ENCODE results near the gene PDZRN3. TPM values are rescaled to one million over a fixed set of nuclear protein-coding genes. Genes with fewer than 3 reads are reported as not detected.

PDZRN3 gene
- not detected for total RNA-seq

GRCh38 chr3:73624821-73625665, at the start of gene PDZRN3:
Gene PDZRN3 (minus strand): TSS chr3:73624941.
- Mint-ChIP-seq H3K4me1 (no peaks in the 10 kb centered on the region), H3K27ac (no peak within 1 kb of the TSS), H3K4me3 (no peak within 1 kb of the TSS), H3K9me3 (no peaks in the 10 kb centered on the region), H3K27me3 (peaks cover 13% of the 10 kb centered on the region), H3K36me3 (ENCODE audit: low read depth) (no peaks in the 10 kb centered on the region)
- ChIA-PET POLR2A (no interaction called here), CTCF (no interaction called here)
- DNase-seq, result no peak

GRCh38 chr3:73674280-73674679, 49.5 kb upstream of the PDZRN3 start:
- ChIA-PET CTCF (no interaction called here), POLR2A (no interaction called here)
- Mint-ChIP-seq H3K4me1 (no peaks in the 10 kb centered on the region), H3K9me3 (no peaks in the 10 kb centered on the region), H3K4me3 (no peak overlapping the region), H3K27me3 (no peaks in the 10 kb centered on the region), H3K27ac (no peak overlapping the region), H3K36me3 (ENCODE audit: low read depth) (no peaks in the 10 kb centered on the region)
- no peak for DNase-seq

DNA sequence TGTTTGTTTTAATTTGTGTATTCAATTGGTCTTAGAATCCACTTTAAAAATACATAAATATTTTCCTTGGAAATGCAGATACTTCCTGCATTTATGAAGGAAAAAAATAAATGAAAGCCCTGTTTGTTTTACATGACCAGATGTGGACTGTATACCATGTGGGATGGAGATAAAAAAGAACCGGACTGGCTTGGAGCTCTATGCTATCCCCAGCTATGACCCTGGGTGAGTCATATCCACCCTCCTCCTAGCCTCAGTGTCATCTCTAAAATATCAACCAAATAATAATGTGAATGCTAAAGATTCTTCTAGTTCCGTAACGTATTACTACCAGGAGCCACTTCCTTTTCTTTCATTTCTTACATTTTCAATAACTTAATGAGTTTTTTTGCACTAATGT, 44.5 kb upstream of the PDZRN3 start:
- H3K9me3 Mint-ChIP-seq, result no peaks in the 10 kb centered on the region
- H3K4me1 Mint-ChIP-seq, result no peaks in the 10 kb centered on the region
- ChIA-PET POLR2A (no interaction called here), CTCF (no interaction called here)
- no peak overlapping the region for H3K4me3 Mint-ChIP-seq
- no peaks in the 10 kb centered on the region for H3K36me3 Mint-ChIP-seq (ENCODE audit: low read depth)
- DNase-seq, result no peak
- no peak overlapping the region for H3K27ac Mint-ChIP-seq
- no peaks in the 10 kb centered on the region for H3K27me3 Mint-ChIP-seq

DNA sequence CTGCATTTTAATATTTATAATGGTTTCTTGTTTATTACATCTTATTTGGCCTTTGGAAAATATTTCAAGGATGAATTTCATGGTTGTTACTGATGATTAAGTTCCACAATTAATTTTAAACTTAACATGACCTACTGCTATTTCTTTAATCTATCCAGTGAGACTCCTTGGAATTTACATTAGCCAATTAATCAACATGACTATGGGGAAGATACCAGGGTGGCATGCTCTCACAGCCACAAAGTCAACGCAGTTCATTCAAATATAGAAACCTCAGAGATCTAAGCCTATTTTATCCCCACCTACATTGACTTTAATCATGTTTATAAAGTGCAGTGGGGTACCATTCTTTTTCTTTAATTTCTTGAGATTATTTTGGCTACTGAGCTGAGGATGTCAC, 43.6 kb upstream of the PDZRN3 start:
- DNase-seq, result no peak
- H3K4me3 Mint-ChIP-seq, result no peak overlapping the region
- H3K9me3 Mint-ChIP-seq, result no peaks in the 10 kb centered on the region
- no peak overlapping the region for H3K27ac Mint-ChIP-seq
- H3K4me1 Mint-ChIP-seq, result no peaks in the 10 kb centered on the region
- H3K36me3 Mint-ChIP-seq (ENCODE audit: low read depth), result no peaks in the 10 kb centered on the region
- ChIA-PET POLR2A (no interaction called here), CTCF (no interaction called here)
- H3K27me3 Mint-ChIP-seq, result no peaks in the 10 kb centered on the region

- no peak overlapping the region for H3K27ac Mint-ChIP-seq
- ChIA-PET CTCF (no interaction called here), POLR2A (no interaction called here)
- H3K9me3 Mint-ChIP-seq, result no peaks in the 10 kb centered on the region
- H3K36me3 Mint-ChIP-seq (ENCODE audit: low read depth), result no peaks in the 10 kb centered on the region
- DNase-seq, result no peak
- no peaks in the 10 kb centered on the region for H3K27me3 Mint-ChIP-seq
- no peaks in the 10 kb centered on the region for H3K4me1 Mint-ChIP-seq
- no peak overlapping the region for H3K4me3 Mint-ChIP-seq
Observed at GRCh38 chr3:73667889-73668288, 43.1 kb upstream of the PDZRN3 start.

DNA sequence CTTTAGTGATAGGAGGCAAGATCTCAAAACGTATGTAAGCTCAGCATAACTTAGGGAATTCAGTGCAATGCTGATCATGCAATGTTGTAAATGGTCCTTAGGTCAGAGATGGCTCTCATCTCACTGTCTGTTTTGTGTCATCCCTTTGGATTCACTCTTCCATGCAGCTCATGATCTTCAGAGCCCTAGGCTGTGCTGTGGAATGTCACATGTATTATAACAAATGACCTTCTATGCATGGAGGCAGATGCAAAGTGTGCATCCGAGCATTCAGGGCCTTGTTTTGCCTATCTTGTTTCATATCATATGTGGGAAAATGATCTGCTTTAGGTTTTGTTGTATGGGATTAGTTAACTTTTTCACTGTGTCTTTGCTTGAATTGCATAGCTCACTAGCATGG, 40.5 kb upstream of the PDZRN3 start:
- POLR2A ChIA-PET, result no interaction called here
- H3K4me1 Mint-ChIP-seq, result no peaks in the 10 kb centered on the region
- no peaks in the 10 kb centered on the region for H3K9me3 Mint-ChIP-seq
- CTCF ChIA-PET, result no interaction called here
- no peaks in the 10 kb centered on the region for H3K36me3 Mint-ChIP-seq (ENCODE audit: low read depth)
- H3K27me3 Mint-ChIP-seq, result no peaks in the 10 kb centered on the region
- DNase-seq, result no peak
- H3K4me3 Mint-ChIP-seq, result no peak overlapping the region
- no peak overlapping the region for H3K27ac Mint-ChIP-seq

- Mint-ChIP-seq H3K4me3 (no peak overlapping the region), H3K36me3 (ENCODE audit: low read depth) (no peaks in the 10 kb centered on the region), H3K9me3 (no peaks in the 10 kb centered on the region), H3K27me3 (no peaks in the 10 kb centered on the region), H3K4me1 (no peaks in the 10 kb centered on the region), H3K27ac (no peak overlapping the region)
- CTCF ChIA-PET, result no interaction called here
- POLR2A ChIA-PET, result no interaction called here
- no peak for DNase-seq
Observed at GRCh38 chr3:73664389-73664788, 39.6 kb upstream of the PDZRN3 start.

DNA sequence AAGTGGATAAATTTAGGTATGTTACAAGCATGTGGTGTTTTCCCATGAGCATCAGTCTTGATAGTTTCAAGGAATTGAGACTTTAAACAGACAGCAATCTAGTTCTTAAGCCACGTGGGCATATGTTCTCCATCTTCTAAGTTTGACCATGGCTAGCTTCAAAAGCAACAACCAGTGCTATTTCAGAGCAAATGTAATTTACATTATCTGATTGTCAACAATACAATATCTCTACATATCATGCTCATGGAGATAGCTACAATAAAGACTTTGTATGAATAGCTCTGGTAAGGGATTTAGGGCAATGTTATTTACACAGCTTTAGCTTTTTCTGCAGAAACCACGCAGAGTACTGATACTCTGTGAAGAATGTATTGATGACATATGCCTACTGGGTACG, 38.8 kb upstream of the PDZRN3 start:
- no peak for DNase-seq
- Mint-ChIP-seq H3K27ac (no peak overlapping the region), H3K4me1 (no peaks in the 10 kb centered on the region), H3K27me3 (no peaks in the 10 kb centered on the region), H3K9me3 (no peaks in the 10 kb centered on the region), H3K4me3 (no peak overlapping the region), H3K36me3 (ENCODE audit: low read depth) (no peaks in the 10 kb centered on the region)
- POLR2A ChIA-PET, result no interaction called here
- CTCF ChIA-PET, result no interaction called here

DNA sequence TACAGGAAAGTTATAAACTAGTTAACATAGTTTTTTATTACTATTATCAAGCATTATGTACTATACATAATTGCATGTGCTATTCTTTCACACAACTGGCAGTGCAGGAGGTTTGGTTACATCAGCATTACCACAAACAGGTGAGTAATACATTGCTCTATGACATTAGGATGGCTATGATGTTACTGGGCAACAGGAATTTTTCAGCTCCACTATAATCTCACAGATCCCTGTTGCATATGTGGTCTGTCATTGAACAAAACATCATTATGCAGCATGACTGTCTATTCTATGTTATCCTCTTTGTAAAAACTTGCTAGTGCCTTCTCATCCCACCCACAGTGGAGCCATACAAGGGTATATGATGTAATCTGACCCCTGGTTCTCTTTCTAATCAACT, 36.5 kb upstream of the PDZRN3 start:
- H3K27ac Mint-ChIP-seq, result no peak overlapping the region
- DNase-seq, result no peak
- no peak overlapping the region for H3K4me3 Mint-ChIP-seq
- no peaks in the 10 kb centered on the region for H3K9me3 Mint-ChIP-seq
- H3K4me1 Mint-ChIP-seq, result no peaks in the 10 kb centered on the region
- no peaks in the 10 kb centered on the region for H3K36me3 Mint-ChIP-seq (ENCODE audit: low read depth)
- no peaks in the 10 kb centered on the region for H3K27me3 Mint-ChIP-seq
- ChIA-PET POLR2A (no interaction called here), CTCF (no interaction called here)

GRCh38 chr3:73658227-73658626, 33.5 kb upstream of the PDZRN3 start:
- CTCF ChIA-PET, result no interaction called here
- DNase-seq, result no peak
- no peaks in the 10 kb centered on the region for H3K9me3 Mint-ChIP-seq
- no peaks in the 10 kb centered on the region for H3K4me1 Mint-ChIP-seq
- no peaks in the 10 kb centered on the region for H3K36me3 Mint-ChIP-seq (ENCODE audit: low read depth)
- no peak overlapping the region for H3K27ac Mint-ChIP-seq
- no peaks in the 10 kb centered on the region for H3K27me3 Mint-ChIP-seq
- H3K4me3 Mint-ChIP-seq, result no peak overlapping the region
- POLR2A ChIA-PET, result no interaction called here

DNA sequence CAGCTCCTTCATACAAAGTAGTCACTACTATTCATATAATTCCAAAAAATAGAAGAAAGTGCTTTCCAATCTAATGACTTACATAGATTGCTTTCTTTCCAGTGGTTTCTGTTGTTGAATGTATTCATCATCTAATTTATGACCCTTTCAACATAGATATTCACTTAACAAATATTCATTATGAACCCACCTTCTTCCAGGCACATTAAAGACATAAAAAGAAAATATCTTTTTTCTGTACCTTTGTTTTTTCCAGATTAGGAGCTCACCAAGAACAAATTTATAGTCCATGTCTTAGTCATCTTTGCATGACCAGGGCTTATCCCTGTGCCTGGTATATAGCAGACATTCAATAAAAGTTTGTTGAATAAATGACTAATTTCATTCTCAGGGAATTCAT, 32.4 kb upstream of the PDZRN3 start:
- ChIA-PET CTCF (no interaction called here), POLR2A (no interaction called here)
- H3K9me3 Mint-ChIP-seq, result no peaks in the 10 kb centered on the region
- H3K4me3 Mint-ChIP-seq, result no peak overlapping the region
- H3K27me3 Mint-ChIP-seq, result no peaks in the 10 kb centered on the region
- no peaks in the 10 kb centered on the region for H3K36me3 Mint-ChIP-seq (ENCODE audit: low read depth)
- H3K27ac Mint-ChIP-seq, result no peak overlapping the region
- no peaks in the 10 kb centered on the region for H3K4me1 Mint-ChIP-seq
- DNase-seq, result no peak

- Mint-ChIP-seq H3K27ac (no peak overlapping the region), H3K4me3 (no peak overlapping the region), H3K9me3 (no peaks in the 10 kb centered on the region), H3K36me3 (ENCODE audit: low read depth) (no peaks in the 10 kb centered on the region), H3K27me3 (no peaks in the 10 kb centered on the region), H3K4me1 (no peaks in the 10 kb centered on the region)
- ChIA-PET CTCF (no interaction called here), POLR2A (no interaction called here)
- DNase-seq, result no peak
Observed at GRCh38 chr3:73656241-73656890, 31.6 kb upstream of the PDZRN3 start.

DNA sequence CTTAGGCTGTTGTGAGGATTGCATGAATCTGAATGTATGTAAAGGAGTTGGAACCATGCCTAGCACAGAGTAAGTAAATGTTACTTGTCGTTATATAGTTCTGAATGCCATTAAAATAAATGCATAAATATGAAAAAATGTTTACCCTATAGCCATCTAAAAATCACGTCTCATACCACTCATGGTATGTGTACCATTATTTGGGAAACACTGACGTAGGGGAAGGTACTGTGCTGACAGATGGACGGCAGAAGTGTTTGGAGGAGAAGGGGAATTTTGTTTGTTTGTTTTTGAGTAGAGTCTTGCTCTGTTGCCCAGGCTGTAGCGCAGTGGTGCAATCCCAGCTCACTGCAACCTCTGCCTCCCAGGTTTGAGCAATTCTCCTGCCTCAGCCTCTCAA, 30.5 kb upstream of the PDZRN3 start:
- POLR2A ChIA-PET, result no interaction called here
- H3K9me3 Mint-ChIP-seq, result no peaks in the 10 kb centered on the region

DNA sequence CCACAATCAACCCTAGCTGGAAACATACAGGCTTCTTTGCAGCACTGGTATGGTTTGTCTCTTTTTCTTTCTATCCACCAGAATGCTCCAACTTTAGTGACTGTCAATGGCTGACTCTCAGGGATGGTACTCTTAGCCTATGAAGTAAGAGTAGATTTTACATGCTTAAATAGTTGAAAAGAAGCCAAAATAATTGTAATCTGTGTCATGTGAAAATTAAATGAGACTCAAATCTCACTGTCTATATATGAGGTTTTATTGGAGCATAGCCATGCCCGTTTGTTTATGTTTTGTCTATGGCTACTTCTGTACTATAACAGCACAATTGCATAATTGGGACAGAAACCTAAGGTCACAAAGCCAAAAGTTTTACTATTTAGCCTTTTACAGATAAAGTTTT, 29.1 kb upstream of the PDZRN3 start:
- Mint-ChIP-seq H3K27me3 (no peaks in the 10 kb centered on the region), H3K36me3 (ENCODE audit: low read depth) (no peaks in the 10 kb centered on the region), H3K27ac (no peak overlapping the region), H3K4me3 (no peak overlapping the region), H3K9me3 (no peaks in the 10 kb centered on the region), H3K4me1 (no peaks in the 10 kb centered on the region)
- DNase-seq, result no peak
- ChIA-PET CTCF (no interaction called here), POLR2A (no interaction called here)

More for the DNA sequence above, 30.5 kb upstream of the PDZRN3 start:
- H3K36me3 Mint-ChIP-seq (ENCODE audit: low read depth), result no peaks in the 10 kb centered on the region
- H3K27ac Mint-ChIP-seq, result no peak overlapping the region
- DNase-seq, result no peak
- H3K27me3 Mint-ChIP-seq, result no peaks in the 10 kb centered on the region
- CTCF ChIA-PET, result no interaction called here
- no peak overlapping the region for H3K4me3 Mint-ChIP-seq
- H3K4me1 Mint-ChIP-seq, result no peaks in the 10 kb centered on the region
